Activated CD4-positive, alpha-beta memory T cell treated with anti-CD3 and anti-CD28 coated beads for 36 hours (primary cell): ENCODE data around the gene PI4KA. TPM values are rescaled to one million over a fixed set of nuclear protein-coding genes. Genes with fewer than 3 reads are reported as not detected.
"Not testable (repeated sequence)": the region's sequence is repeated elsewhere in the genome, so short reads cannot be mapped to it uniquely, and the experiment has no call there.

Source experiments
- CTCF ChIA-PET: fragments of 350-600 bp; sonication (Branson Sonifier 250); formaldehyde crosslinking; loops from one replicate; lab custom pipeline; 2021; ENCODE audit warnings: antibody characterized with exemption, inconsistent platforms; lab: Charles Lee
- POLR2A ChIA-PET: fragments of 350-600 bp; sonication (Branson Sonifier 250); formaldehyde crosslinking; loops from one replicate; lab custom pipeline; 2021; ENCODE audit warnings: antibody characterized with exemption; lab: Charles Lee
- DNase-seq: peaks from one replicate; pipeline ENCODE4 v3.0.0-alpha.2; 2020
- H3K27ac Mint-ChIP-seq: one replicate; pipeline ENCODE4 v1.8.0; 2021; ENCODE audit warnings: mixed read lengths
- H3K27me3 Mint-ChIP-seq: one replicate; pipeline ENCODE4 v1.8.0; 2021; ENCODE audit warnings: mixed read lengths
- H3K36me3 Mint-ChIP-seq: one replicate; pipeline ENCODE4 v1.8.0; 2021; ENCODE audit warnings: mixed read lengths
- H3K4me1 Mint-ChIP-seq: one replicate; pipeline ENCODE4 v1.8.0; 2021; ENCODE audit warnings: low read depth, mixed read lengths
- H3K4me3 Mint-ChIP-seq: one replicate; pipeline ENCODE4 v1.8.0; 2021; ENCODE audit warnings: mild to moderate bottlenecking, mixed read lengths
- H3K9me3 Mint-ChIP-seq: one replicate; pipeline ENCODE4 v1.8.0; 2021; ENCODE audit warnings: mixed read lengths
- intact Hi-C: fragments of 100-400 bp; cut with micrococcal nuclease; formaldehyde crosslinking; loops from one replicate; pipeline ENCODE4 v1.15.1; 2023
- total RNA-seq, 2 experiments: library from RNA; stranded (reverse); gene quantifications; one replicate each; pipeline ENCODE4 v1.2.3, GENCODE V29; 2021

PI4KA gene
- total RNA-seq, 2 experiments from 2014 or later, result 57.9 to 58.9 TPM

DNA sequence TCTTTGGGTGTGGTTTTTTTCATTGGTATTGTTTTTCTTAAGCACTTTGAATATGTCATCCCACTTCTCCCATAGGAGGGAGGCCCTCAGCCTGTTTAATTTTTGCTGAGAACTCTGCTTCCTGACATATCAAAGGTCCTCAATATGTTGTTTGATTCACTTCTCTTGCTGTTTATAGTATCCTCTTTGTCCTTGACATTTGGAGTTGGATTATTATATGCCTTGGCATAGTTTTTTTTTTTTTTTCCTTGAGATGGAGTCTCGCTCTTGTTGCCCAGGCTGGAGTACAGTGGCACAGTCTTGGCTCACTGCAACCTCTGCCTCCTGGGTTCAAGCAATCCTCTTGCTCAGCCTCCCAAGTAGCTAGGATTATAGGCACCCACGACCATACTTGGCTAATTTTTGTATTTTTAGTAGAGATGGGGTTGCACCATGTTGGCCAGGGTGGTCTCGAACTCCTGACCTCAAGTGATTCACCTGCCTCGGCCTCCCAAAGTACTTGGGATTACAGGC lies 196.0 kb downstream of the PI4KA start:
- H3K9me3 Mint-ChIP-seq, DNase-seq, POLR2A ChIA-PET, H3K4me1 Mint-ChIP-seq, H3K27ac Mint-ChIP-seq, intact Hi-C loops, H3K36me3 Mint-ChIP-seq, H3K4me3 Mint-ChIP-seq: not testable (repeated sequence)
- CTCF ChIA-PET, result interaction anchor here (0.8 kb wide), 1 partner anchor 10 kb away, joined by 3 read pairs; no protein-coding TSS in a partner anchor
- peaks cover 23% of the 10 kb centered on the region for H3K27me3 Mint-ChIP-seq

DNA sequence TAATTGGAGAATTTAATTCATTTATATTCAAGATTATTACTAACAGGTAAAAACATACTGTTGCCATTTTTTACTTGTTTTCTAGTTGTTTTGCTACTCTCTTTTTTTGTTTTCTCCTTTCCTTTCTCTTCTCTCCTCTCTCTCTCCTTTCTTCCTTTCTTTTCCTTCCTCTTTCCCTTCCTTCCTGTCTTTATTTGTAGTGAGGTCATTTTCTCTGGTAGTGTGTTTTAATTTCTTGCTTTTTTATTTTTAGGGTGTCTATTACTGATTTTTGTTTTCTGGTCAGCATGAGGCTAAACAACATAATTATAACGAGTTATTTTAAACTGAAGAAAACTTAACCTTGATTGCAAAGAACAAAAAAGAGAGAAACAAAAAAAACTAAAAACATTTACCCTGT lies 197.1 kb downstream of the PI4KA start:
- intact Hi-C loops, result no loop called here
- Mint-ChIP-seq H3K4me1 (no peaks in the 10 kb centered on the region), H3K27ac (no peak overlapping the region), H3K4me3 (no peak overlapping the region), H3K27me3 (peaks cover 23% of the 10 kb centered on the region), H3K9me3 (peaks cover 7% of the 10 kb centered on the region), H3K36me3 (peaks cover 3% of the 10 kb centered on the region)
- POLR2A ChIA-PET, result no interaction called here
- CTCF ChIA-PET, result no interaction called here
- no peak for DNase-seq

DNA sequence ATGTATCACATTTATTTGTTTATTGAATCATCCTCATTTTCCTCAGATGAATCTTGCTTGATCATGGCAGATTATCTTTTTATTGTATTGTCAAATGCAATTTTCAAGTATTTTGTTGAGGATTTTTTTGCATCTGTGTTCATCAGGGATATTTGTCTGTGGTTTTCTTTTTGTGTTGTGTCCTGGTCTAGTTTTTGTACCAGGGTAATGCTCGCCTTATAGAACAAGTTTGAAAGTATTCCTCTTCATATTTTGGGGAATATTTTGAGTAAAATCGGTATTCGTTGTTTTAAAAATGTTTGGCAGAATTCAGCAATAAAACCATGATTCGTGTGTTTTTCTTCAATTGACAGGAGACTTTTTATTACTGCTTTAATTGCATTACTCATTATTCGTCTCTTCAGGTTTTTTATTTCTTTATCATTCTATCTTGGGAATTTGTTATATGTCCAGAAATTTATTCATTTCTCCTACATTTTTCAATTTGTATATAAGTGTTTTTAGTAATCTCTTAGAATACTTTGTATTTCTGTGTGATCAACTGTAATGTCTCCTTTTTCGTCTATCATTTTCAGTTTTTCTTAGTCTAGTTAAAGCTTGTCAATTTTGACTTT lies 198.1 kb downstream of the PI4KA start:
- peaks cover 23% of the 10 kb centered on the region for H3K27me3 Mint-ChIP-seq
- H3K4me1 Mint-ChIP-seq, result no peaks in the 10 kb centered on the region
- POLR2A ChIA-PET, result no interaction called here
- CTCF ChIA-PET, result no interaction called here
- peaks cover 7% of the 10 kb centered on the region for H3K9me3 Mint-ChIP-seq
- intact Hi-C loops, result no loop called here
- no peak for DNase-seq
- no peak overlapping the region for H3K27ac Mint-ChIP-seq
- H3K4me3 Mint-ChIP-seq, result no peak overlapping the region
- H3K36me3 Mint-ChIP-seq, result peaks cover 3% of the 10 kb centered on the region

DNA sequence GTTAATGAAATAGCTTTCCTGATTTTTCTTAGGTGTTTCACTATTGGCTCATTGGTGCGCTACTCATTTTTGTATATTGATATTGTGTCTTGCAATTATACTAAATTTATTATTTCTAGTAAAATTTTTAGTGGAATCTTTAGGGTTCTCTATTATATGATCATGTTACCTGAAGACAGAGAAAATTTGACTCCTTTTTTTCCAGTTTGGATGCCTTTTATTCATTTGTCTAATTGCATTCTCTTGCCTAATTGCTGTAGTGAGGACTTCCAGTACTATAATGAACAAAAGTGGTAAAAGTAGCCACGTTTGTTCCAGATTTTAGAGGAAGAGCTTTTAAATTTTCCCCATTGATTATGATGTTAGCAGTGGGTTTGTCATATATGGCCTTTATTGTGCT lies 198.7 kb downstream of the PI4KA start:
- POLR2A ChIA-PET, result no interaction called here
- CTCF ChIA-PET, result no interaction called here
- peaks cover 7% of the 10 kb centered on the region for H3K9me3 Mint-ChIP-seq
- DNase-seq, result no peak
- intact Hi-C loops, result no loop called here
- H3K36me3 Mint-ChIP-seq, result peaks cover 3% of the 10 kb centered on the region
- peaks cover 23% of the 10 kb centered on the region for H3K27me3 Mint-ChIP-seq
- no peak overlapping the region for H3K4me3 Mint-ChIP-seq
- H3K27ac Mint-ChIP-seq, result no peak overlapping the region
- no peaks in the 10 kb centered on the region for H3K4me1 Mint-ChIP-seq

GRCh38 chr22:20659258-20659657 lies 199.4 kb downstream of the PI4KA start:
- peaks cover 7% of the 10 kb centered on the region for H3K9me3 Mint-ChIP-seq
- H3K36me3 Mint-ChIP-seq, result peaks cover 3% of the 10 kb centered on the region
- ChIA-PET POLR2A (no interaction called here), CTCF (no interaction called here)
- H3K27me3 Mint-ChIP-seq, result peaks cover 23% of the 10 kb centered on the region
- intact Hi-C loops, result no loop called here
- no peak overlapping the region for H3K27ac Mint-ChIP-seq
- DNase-seq, result no peak
- no peaks in the 10 kb centered on the region for H3K4me1 Mint-ChIP-seq
- no peak overlapping the region for H3K4me3 Mint-ChIP-seq

DNA sequence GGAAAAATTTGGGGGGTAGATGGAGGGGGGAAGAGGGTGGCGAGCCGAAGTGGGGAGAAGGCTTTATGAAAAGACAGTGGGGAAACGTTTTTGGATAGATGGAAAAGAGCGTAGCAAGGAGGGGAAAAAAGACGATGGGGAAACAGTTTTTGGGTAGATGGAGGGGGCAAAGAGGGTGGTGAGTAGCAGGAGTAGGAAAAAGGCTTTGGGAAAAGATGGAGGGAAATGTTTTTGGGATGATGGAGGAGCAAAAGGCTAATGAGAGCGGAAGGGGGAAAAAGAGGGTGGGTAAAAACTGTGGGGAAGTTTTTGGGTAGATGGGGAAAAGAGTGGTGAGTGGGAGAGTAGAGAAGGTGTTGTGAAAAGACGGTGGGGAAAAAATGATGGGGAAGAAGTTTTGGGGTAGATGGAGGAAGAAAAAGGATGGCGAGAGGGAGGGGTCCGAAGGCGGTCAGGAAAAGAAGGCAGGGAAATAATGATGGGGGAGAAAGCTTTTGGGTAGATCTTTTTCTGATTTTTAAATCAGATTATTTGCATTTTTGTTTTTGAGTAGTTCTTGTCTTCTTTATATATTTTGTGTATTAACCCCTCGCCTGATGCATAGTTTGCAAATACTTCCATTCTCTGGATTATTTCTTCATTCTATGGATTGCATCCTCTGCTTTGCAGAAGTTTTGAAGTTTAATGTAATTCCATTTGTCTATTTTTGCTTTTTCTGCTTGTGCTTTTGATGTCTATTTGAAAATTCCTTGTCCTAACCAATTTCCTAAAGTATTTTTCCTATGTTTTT lies 200.0 kb downstream of the PI4KA start:
- H3K4me3 Mint-ChIP-seq, result no peak overlapping the region
- H3K27ac Mint-ChIP-seq, result no peak overlapping the region
- peaks cover 3% of the 10 kb centered on the region for H3K36me3 Mint-ChIP-seq
- ChIA-PET CTCF (no interaction called here), POLR2A (no interaction called here)
- H3K4me1 Mint-ChIP-seq, result no peaks in the 10 kb centered on the region
- no peak for DNase-seq
- intact Hi-C loops, result no loop called here
- H3K9me3 Mint-ChIP-seq, result peaks cover 6% of the 10 kb centered on the region
- H3K27me3 Mint-ChIP-seq, result peaks cover 21% of the 10 kb centered on the region

GRCh38 chr22:20657963-20658362 lies 200.6 kb downstream of the PI4KA start:
- DNase-seq, result no peak
- no peaks in the 10 kb centered on the region for H3K4me1 Mint-ChIP-seq
- no peak overlapping the region for H3K27ac Mint-ChIP-seq
- ChIA-PET POLR2A (no interaction called here), CTCF (no interaction called here)
- peaks cover 18% of the 10 kb centered on the region for H3K27me3 Mint-ChIP-seq
- intact Hi-C loops, result no loop called here
- no peak overlapping the region for H3K4me3 Mint-ChIP-seq
- peaks cover under 1% of the 10 kb centered on the region for H3K9me3 Mint-ChIP-seq
- no peaks in the 10 kb centered on the region for H3K36me3 Mint-ChIP-seq

Other genes with a start within 250 kb of the PI4KA start
- not detected for gene SERPIND1, start 84.7 kb downstream of the PI4KA start, total RNA-seq
- gene SNAP29, start 196 bp upstream of the PI4KA start, total RNA-seq, result 10 to 100 TPM; 28.2 to 29.1 TPM
- 10 to 100 TPM; 65.1 to 65.7 TPM for gene CRKL, start 58.6 kb upstream of the PI4KA start, total RNA-seq
- not detected for gene AIFM3, start 108.4 kb upstream of the PI4KA start, total RNA-seq
- 10 to 100 TPM; 39.3 to 43.4 TPM for gene LZTR1, start 123.5 kb upstream of the PI4KA start, total RNA-seq
- 10 to 100 TPM; 22.1 to 26.8 TPM for gene THAP7, start 143.3 kb upstream of the PI4KA start, total RNA-seq
- gene P2RX6, start 156.4 kb upstream of the PI4KA start, total RNA-seq, result not detected
- not detected for gene SLC7A4, start 173.8 kb upstream of the PI4KA start, total RNA-seq
- not detected for gene LRRC74B, start 187.1 kb upstream of the PI4KA start, total RNA-seq